K562 (cell line): ENCODE measurements around the gene CCL8. TPM values are rescaled to one million over a fixed set of nuclear protein-coding genes. Genes with fewer than 3 reads are reported as not detected.

Experiments
- GTF2E2 ChIP-seq: fragments of 200-800 bp; sonication (Bioruptor generic); IDR thresholded peaks from 2 replicates; pipeline ENCODE4 v1.6.1; 2016; ENCODE audit warnings: missing genetic modification characterization, missing compliant biosample characterization
- TGIF2 ChIP-seq: sonication (generic); formaldehyde crosslinking; IDR thresholded peaks from 2 replicates; pipeline ENCODE4 v1.8.1; 2022; ENCODE audit warnings: mild to moderate bottlenecking, missing genetic modification reagents, moderate library complexity
- ZBTB34 ChIP-seq: fragments of 250-450 bp; sonication (Bioruptor Pico); IDR thresholded peaks from 2 replicates; pipeline ENCODE4 v1.8.0; 2021; ENCODE audit warnings: mild to moderate bottlenecking, moderate library complexity
- ZFX ChIP-seq: sonication (generic); formaldehyde crosslinking; IDR thresholded peaks from 2 replicates; pipeline ENCODE4 v1.8.0; 2022; ENCODE audit warnings: mild to moderate bottlenecking, missing genetic modification reagents, moderate library complexity
- ZNF133 ChIP-seq: fragments of 250-450 bp; sonication (Bioruptor Pico); IDR thresholded peaks from 2 replicates; pipeline ENCODE4 v1.4.0; 2020; ENCODE audit warnings: mild to moderate bottlenecking
- ZNF277 ChIP-seq: fragments of 250-450 bp; sonication (Bioruptor Pico); IDR thresholded peaks from 2 replicates; pipeline ENCODE4 v1.8.0; 2022; ENCODE audit warnings: inconsistent platforms, mild to moderate bottlenecking, moderate library complexity, borderline replicate concordance
- ZNF655 ChIP-seq: fragments of 250-450 bp; sonication (Bioruptor Pico); IDR thresholded peaks from 2 replicates; pipeline ENCODE4 v1.5.0; 2021
- ZNF695 ChIP-seq: fragments of 450-650 bp; formaldehyde crosslinking; IDR thresholded peaks from 2 replicates; pipeline ENCODE4 v1.4.0; 2020; ENCODE audit warnings: mild to moderate bottlenecking, moderate library complexity
- polyA plus RNA-seq, 8 experiments: library from polyadenylated mRNA; depleted of rRNA in 4 of 8; stranded (reverse) in 5 of 8; unstranded in 3 of 8; fragments of >200 nt; fragmentation: Nextera tagmentation in 2 of 8; fragmentation: Illumina TruSeq in 1 of 8; extraction: Ambion mirVana in 2 of 8; extraction: Trizol in 1 of 8; gene quantifications; 2 replicates each; pipeline versions ENCODE4 v1.2.1 to v1.2.3, GENCODE V29; 2011 to 2014; ENCODE audit warnings: inconsistent platforms in 1 of 8, missing spikeins in 1 of 8
- total RNA-seq, 7 experiments: library from RNA; depleted of rRNA in 6 of 7; stranded (reverse); fragments of >200 nt in 6 of 7; fragmentation: Illumina TruSeq in 2 of 7; extraction: Trizol in 2 of 7; gene quantifications; 2 replicates each; pipeline versions ENCODE4 v1.2.1 to v1.2.3, GENCODE V29; 2011 to 2021; ENCODE audit warnings: low replicate concordance in 1 of 7

Gene CCL8
- total and polyA plus RNA-seq, 9 of the 15 experiments (the other 6 are each of a cell fraction or from before 2014, with no cell fraction given), result 0.06 TPM; not detected in 8

- TF ChIP-seq ZNF277 (no peak), ZBTB34 (no peak), GTF2E2 (tag) (no peak), ZNF133 (CRISPR knock-in tag) (no peak), TGIF2 (CRISPR knock-in tag) (no peak), ZFX (CRISPR knock-in tag) (no peak), ZNF695 (CRISPR knock-in tag) (no peak), ZNF655 (CRISPR knock-in tag) (no peak)
Measured at GRCh38 chr17:34369571-34369970, 50.3 kb downstream of the CCL8 start (continued).
